HEK293 (cell line): Measurements from ENCODE around the gene ABHD12.

Source experiments
- FEZF1 ChIP-seq: fragments of 450-650 bp; formaldehyde crosslinking; IDR thresholded peaks from 2 replicates; pipeline ENCODE4 v1.5.1; 2016; ENCODE audit warnings: missing biosample characterization, missing genetic modification characterization
- GFI1B ChIP-seq: fragments of 450-650 bp; formaldehyde crosslinking; IDR thresholded peaks from 2 replicates; pipeline ENCODE4 v1.5.1; 2016; ENCODE audit warnings: missing biosample characterization, missing genetic modification characterization
- HOXD13 ChIP-seq: sonication (generic); formaldehyde crosslinking; IDR thresholded peaks from 2 replicates; pipeline ENCODE4 v1.8.0; 2022; ENCODE audit warnings: missing genetic modification reagents, borderline replicate concordance
- IKZF3 ChIP-seq: fragments of 450-650 bp; IDR thresholded peaks from 2 replicates; pipeline ENCODE4 v1.5.0; 2018; ENCODE audit warnings: missing biosample characterization, mild to moderate bottlenecking, missing genetic modification characterization, moderate library complexity
- INSM2 ChIP-seq: fragments of 450-650 bp; formaldehyde crosslinking; IDR thresholded peaks from 2 replicates; pipeline ENCODE4 v1.5.1; 2016; ENCODE audit warnings: missing biosample characterization, missing genetic modification characterization
- KLF1 ChIP-seq: fragments of 450-650 bp; formaldehyde crosslinking; IDR thresholded peaks from 2 replicates; pipeline ENCODE4 v1.5.1; 2016; ENCODE audit warnings: missing biosample characterization, missing genetic modification characterization
- KLF9 ChIP-seq: fragments of 450-650 bp; formaldehyde crosslinking; IDR thresholded peaks from 2 replicates; pipeline ENCODE4 v1.5.1; 2016; ENCODE audit warnings: missing biosample characterization, missing genetic modification characterization, low read depth
- RBAK ChIP-seq: fragments of 450-650 bp; formaldehyde crosslinking; IDR thresholded peaks from 2 replicates; pipeline ENCODE4 v1.5.1; 2016; ENCODE audit warnings: missing biosample characterization, missing genetic modification characterization
- REPIN1 ChIP-seq: fragments of 450-650 bp; formaldehyde crosslinking; IDR thresholded peaks from 2 replicates; pipeline ENCODE4 v1.5.1; 2017; ENCODE audit warnings: missing biosample characterization, missing genetic modification characterization, low read depth
- TRIM28 ChIP-seq: IDR thresholded peaks from 2 replicates; pipeline ENCODE4 v1.6.1; 2011; ENCODE audit warnings: low read length, control low read depth, borderline replicate concordance
- ZBTB11 ChIP-seq: fragments of 450-650 bp; formaldehyde crosslinking; conservative IDR thresholded peaks from 2 replicates; pipeline ENCODE4 v1.5.1; 2016; ENCODE audit warnings: low read depth, missing biosample characterization, missing genetic modification characterization
- ZNF138 ChIP-seq: fragments of 450-650 bp; formaldehyde crosslinking; IDR thresholded peaks from 2 replicates; pipeline ENCODE4 v1.5.1; 2016; ENCODE audit warnings: missing biosample characterization, missing genetic modification characterization, borderline replicate concordance
- ZNF175 ChIP-seq: fragments of 450-650 bp; formaldehyde crosslinking; IDR thresholded peaks from 2 replicates; pipeline ENCODE4 v1.5.1; 2016; ENCODE audit warnings: missing biosample characterization, missing genetic modification characterization
- ZNF18 ChIP-seq: fragments of 450-650 bp; formaldehyde crosslinking; IDR thresholded peaks from 2 replicates; pipeline ENCODE4 v1.5.1; 2016; ENCODE audit warnings: missing biosample characterization, missing genetic modification characterization
- ZNF2 ChIP-seq: fragments of 450-650 bp; formaldehyde crosslinking; IDR thresholded peaks from 2 replicates; pipeline ENCODE4 v1.5.1; 2016; ENCODE audit warnings: missing biosample characterization, missing genetic modification characterization
- ZNF211 ChIP-seq: fragments of 450-650 bp; formaldehyde crosslinking; IDR thresholded peaks from 2 replicates; pipeline ENCODE4 v1.5.1; 2016; ENCODE audit warnings: low read depth, missing biosample characterization, missing genetic modification characterization
- ZNF239 ChIP-seq: fragments of 450-650 bp; formaldehyde crosslinking; IDR thresholded peaks from 2 replicates; pipeline ENCODE4 v1.5.1; 2016; ENCODE audit warnings: missing biosample characterization, missing genetic modification characterization
- ZNF280D ChIP-seq: fragments of 450-650 bp; formaldehyde crosslinking; IDR thresholded peaks from 2 replicates; pipeline ENCODE4 v1.5.1; 2016; ENCODE audit warnings: missing biosample characterization, missing genetic modification characterization
- ZNF449 ChIP-seq: fragments of 450-650 bp; formaldehyde crosslinking; IDR thresholded peaks from 2 replicates; pipeline ENCODE4 v1.5.1; 2017; ENCODE audit warnings: missing biosample characterization, mild to moderate bottlenecking, missing genetic modification characterization, moderate library complexity
- ZNF48 ChIP-seq: fragments of 450-650 bp; formaldehyde crosslinking; IDR thresholded peaks from 2 replicates; pipeline ENCODE4 v1.5.1; 2016; ENCODE audit warnings: missing biosample characterization, missing genetic modification characterization
- ZNF600 ChIP-seq: fragments of 450-650 bp; formaldehyde crosslinking; IDR thresholded peaks from 2 replicates; pipeline ENCODE4 v1.5.1; 2016; ENCODE audit warnings: missing biosample characterization, missing genetic modification characterization
- ZNF629 ChIP-seq: fragments of 450-650 bp; formaldehyde crosslinking; IDR thresholded peaks from 2 replicates; pipeline ENCODE4 v1.5.1; 2017; ENCODE audit warnings: missing biosample characterization, missing genetic modification characterization
- ZNF654 ChIP-seq: fragments of 450-650 bp; formaldehyde crosslinking; IDR thresholded peaks from 2 replicates; pipeline ENCODE4 v1.5.1; 2016; ENCODE audit warnings: low read depth, missing biosample characterization, missing genetic modification characterization
- ZNF768 ChIP-seq: fragments of 450-650 bp; formaldehyde crosslinking; IDR thresholded peaks from 2 replicates; pipeline ENCODE4 v1.5.1; 2018; ENCODE audit warnings: missing biosample characterization, mild to moderate bottlenecking, missing genetic modification characterization
- ZNF843 ChIP-seq: fragments of 450-650 bp; formaldehyde crosslinking; IDR thresholded peaks from 2 replicates; pipeline ENCODE4 v1.5.1; 2016; ENCODE audit warnings: missing biosample characterization, missing genetic modification characterization
- ZSCAN4 ChIP-seq: fragments of 450-650 bp; formaldehyde crosslinking; IDR thresholded peaks from 2 replicates; pipeline ENCODE4 v1.5.1; 2017; ENCODE audit warnings: missing biosample characterization, missing genetic modification characterization
- ZXDB ChIP-seq: fragments of 450-650 bp; formaldehyde crosslinking; IDR thresholded peaks from 2 replicates; pipeline ENCODE4 v1.5.1; 2016; ENCODE audit warnings: missing biosample characterization, missing genetic modification characterization

ABHD12 gene

GRCh38 chr20:25407311-25408169 is 16.9 kb upstream of the ABHD12 start, which contains the start of gene GINS1 (continued):
- no peak; the same call in 1 of the 2 replicates for TF ChIP-seq ZNF449 (tag by site-specific recombination)
- peak; percentile 54; the same call in 1 of the 2 replicates for TF ChIP-seq ZNF629
- no peak for TF ChIP-seq ZNF175
- peak; percentile 63; the same call in 1 of the 2 replicates for TF ChIP-seq TRIM28
- TF ChIP-seq ZNF654 = no peak
- TF ChIP-seq HOXD13 = peak; percentile 63; the same call in 1 of the 2 replicates
- TF ChIP-seq REPIN1 = no peak
- TF ChIP-seq ZNF48 = no peak
- TF ChIP-seq KLF1 (tag by site-specific recombination) = peak; percentile 93
- 0 out of 2 replicates have a peak, but pooled peaks have one; percentile 39 for TF ChIP-seq ZBTB11
- TF ChIP-seq IKZF3 = peak; percentile 93
- TF ChIP-seq ZNF18 (tag by site-specific recombination) = peak; percentile 37; the same call in 1 of the 2 replicates
- no peak for TF ChIP-seq ZSCAN4 (tag by site-specific recombination)
- no peak for TF ChIP-seq ZNF239 (tag by site-specific recombination)
- no peak for TF ChIP-seq ZNF768 (tag by site-specific recombination)
- TF ChIP-seq ZNF843 (tag by site-specific recombination) = 0 out of 2 replicates have a peak, but pooled peaks have one; percentile 31
- TF ChIP-seq ZNF600 (tag by site-specific recombination) = peak; percentile 78
- TF ChIP-seq FEZF1 (tag by site-specific recombination) = peak; percentile 79
- TF ChIP-seq ZXDB (tag by site-specific recombination) = peak; percentile 92
- TF ChIP-seq ZNF211 (tag by site-specific recombination) = no peak
- no peak for TF ChIP-seq RBAK (tag by site-specific recombination)
- TF ChIP-seq ZNF2 = peak; percentile 78; the same call in 1 of the 2 replicates
- TF ChIP-seq GFI1B (tag by site-specific recombination) = no peak
- TF ChIP-seq KLF9 = peak; percentile 88
- no peak for TF ChIP-seq ZNF280D
- TF ChIP-seq INSM2 = peak; percentile 98
- TF ChIP-seq ZNF138 = no peak
